GM12878 (cell line): ENCODE data around the gene GLP1R. TPM values are rescaled to one million over a fixed set of nuclear protein-coding genes. Genes with fewer than 3 reads are reported as not detected.
A peak's percentile ranks its signal among the peaks of the same experiment; 100 is the strongest.

Experiments used
- ATAC-seq: fragments of 200-7000 bp; cut with Tn5 transposase; 3 replicates; pipeline ENCODE4 v1.9.1; 2020; ENCODE audit warnings: mild to moderate bottlenecking, moderate library complexity
- BruUV-seq: library from RNA; stranded (reverse); fragments of 400-500 nt; replicated peaks from 2 replicates; lab custom pipeline; 2021; lab: Mats Ljungman, UMichigan
- CTCF ChIA-PET: fragments of 300-600 bp; sonication (Branson Sonifier 250); formaldehyde crosslinking; extraction: SDS; loops from one replicate; lab custom pipeline; 2021; ENCODE audit warnings: inconsistent platforms; lab: Yijun Ruan, JAX
- POLR2A ChIA-PET: fragments of 350-600 bp; formaldehyde crosslinking; extraction: SDS; loops from one replicate; lab custom pipeline; 2021; ENCODE audit warnings: inconsistent platforms; lab: Charles Lee
- RAD21 ChIA-PET: fragments of 300-600 bp; sonication (Branson Sonifier 250); formaldehyde crosslinking; loops from one replicate; lab custom pipeline; 2023; ENCODE audit warnings: antibody characterized with exemption; ENCODE audit not compliant: unreplicated experiment; lab: Charles Lee
- SMC1A ChIA-PET: fragments of 300-600 bp; sonication (Branson Sonifier 250); formaldehyde crosslinking; loops from one replicate; lab custom pipeline; 2023; ENCODE audit not compliant: unreplicated experiment, uncharacterized antibody; lab: Charles Lee
- DNase-seq: peaks from one replicate; pipeline ENCODE4 v3.0.0-alpha.2; 2011; ENCODE audit warnings: low read depth, low spot score
- FAIRE-seq: peaks from 3 replicates; lab custom pipeline; 2011; peaks lifted over from hg19 to GRCh38; lab: Jason Lieb, UNC
- H2AFZ ChIP-seq: 2 replicates; pipeline ENCODE4 v1.6.0; 2011; ENCODE audit warnings: low read depth, low read length, control low read depth; ENCODE audit not compliant: control insufficient read depth
- H3K27ac ChIP-seq: 2 replicates; pipeline ENCODE4 v1.5.1; 2011; ENCODE audit warnings: control low read depth; ENCODE audit not compliant: control insufficient read depth, insufficient read depth
- H3K27me3 ChIP-seq, 2 experiments: replicated peaks in 1 of 2; 2 replicates each; pipeline versions ENCODE4 v1.6.0 to v1.6.1; 2011; ENCODE audit warnings: low read length in 1 of 2; ENCODE audit not compliant: control insufficient read depth in 2 of 2, insufficient read depth in 2 of 2
- H3K36me3 ChIP-seq, 2 experiments: 2 replicates each; pipeline ENCODE4 v1.5.1; 2011; ENCODE audit warnings: low read length in 1 of 2; ENCODE audit not compliant: control insufficient read depth in 2 of 2, insufficient read depth in 2 of 2
- H3K4me1 ChIP-seq: 2 replicates; pipeline ENCODE4 v1.6.1; 2011; ENCODE audit warnings: mild to moderate bottlenecking, low read length, moderate library complexity, mixed read lengths; ENCODE audit not compliant: control insufficient read depth, insufficient read depth
- H3K4me2 ChIP-seq: 2 replicates; pipeline ENCODE4 v1.6.0; 2011; ENCODE audit warnings: control low read depth; ENCODE audit not compliant: control insufficient read depth, insufficient read depth
- H3K4me3 ChIP-seq: fragments of 200-600 bp; sonication (generic); 2 replicates; pipeline ENCODE4 v1.5.1; 2016
- H3K79me2 ChIP-seq: 2 replicates; pipeline ENCODE4 v1.6.0; 2011; ENCODE audit warnings: low read length; ENCODE audit not compliant: control insufficient read depth, insufficient read depth
- H3K9ac ChIP-seq: 2 replicates; pipeline ENCODE4 v1.8.0; 2011; ENCODE audit warnings: low read length, control low read depth, mixed read lengths; ENCODE audit not compliant: control insufficient read depth, insufficient read depth
- H3K9me3 ChIP-seq: replicated peaks from 3 replicates; pipeline ENCODE4 v1.5.1; 2011; ENCODE audit warnings: mild to moderate bottlenecking, low read length; ENCODE audit not compliant: control insufficient read depth, insufficient read depth
- H4K20me1 ChIP-seq: 2 replicates; pipeline ENCODE4 v1.6.0; 2011; ENCODE audit not compliant: control insufficient read depth, insufficient read depth
- HSF1 ChIP-seq: fragments of 150-350 bp; IDR thresholded peaks from 2 replicates; pipeline ENCODE4 v1.6.1; 2014; ENCODE audit warnings: mild to moderate bottlenecking, low read depth, low read length
- JUNB ChIP-seq: IDR thresholded peaks from 2 replicates; pipeline ENCODE4 v1.6.1; 2016; ENCODE audit warnings: antibody characterized with exemption, mild to moderate bottlenecking
- PAX5 ChIP-seq: IDR thresholded peaks from 2 replicates; pipeline ENCODE4 v1.6.1; 2011; ENCODE audit warnings: low read depth, low read length, borderline replicate concordance
- RUNX3 ChIP-seq: IDR thresholded peaks from 2 replicates; pipeline ENCODE4 v1.6.1; 2012; ENCODE audit warnings: low read length, inconsistent platforms
- WGBS: methylation state at CpG from one replicate; pipeline ENCODE4 v1.1.6; 2016; ENCODE audit warnings: low lambda C conversion rate; ENCODE audit not compliant: insufficient replicate concordance, insufficient coverage; ENCODE audit errors: missing lambda C conversion rate; 5-methylcytosine and 5-hydroxymethylcytosine counted together
- in situ Hi-C: fragments of 300-500 bp; cut with MboI; formaldehyde crosslinking; loops from 9 replicates; pipeline ENCODE4 v1.14.3; 2018; ENCODE audit warnings: mixed read lengths
- intact Hi-C: fragments of 100-400 bp; cut with micrococcal nuclease; formaldehyde crosslinking; loops from one replicate; pipeline ENCODE4 v1.14.2; 2022; ENCODE audit not compliant: unreplicated experiment
- polyA plus RNA-seq, 11 experiments: library from polyadenylated mRNA; depleted of rRNA in 4 of 11; unstranded in 6 of 11; stranded (reverse) in 5 of 11; fragments of >200 nt; fragmentation: Nextera tagmentation in 4 of 11; fragmentation: Illumina TruSeq in 1 of 11; extraction: Ambion mirVana in 4 of 11; extraction: Trizol in 1 of 11; gene quantifications; 1 replicate in 1 of 11; 2 replicates in 10 of 11; pipeline versions ENCODE4 v1.2.1 to v1.2.3, GENCODE V29; 2011 to 2016; ENCODE audit warnings: inconsistent platforms in 2 of 11, missing spikeins in 2 of 11, low read depth in 1 of 11
- total RNA-seq, 4 experiments: library from RNA; depleted of rRNA in 3 of 4; stranded (reverse); fragments of >200 nt in 3 of 4; fragmentation: Illumina TruSeq in 1 of 4; extraction: Trizol in 1 of 4; gene quantifications; 2 replicates each; pipeline versions ENCODE4 v1.2.1 to v1.2.3, GENCODE V29; 2013 to 2021

Gene GLP1R
- total and polyA plus RNA-seq, 10 of the 15 experiments (the other 5 are each of a cell fraction or from before 2014, with no cell fraction given), result 0.01 TPM; not detected in 9

GRCh38 chr6:39075807-39076622 is 27.4 kb downstream of the GLP1R start (continued):
- no peak for TF ChIP-seq HSF1
- TF ChIP-seq, all 136 proteins: peak for 0

GRCh38 chr6:39076623-39077535 is 28.3 kb downstream of the GLP1R start:
- 26% methylated on average over 9 of the region's 9 CpGs for WGBS
- peak; percentile 73 for ATAC-seq
- ChIA-PET SMC1A (no interaction called here), CTCF (interaction anchor here (0.7 to 1.4 kb wide), 2 partner anchors 12 to 76 kb away, joined by 3 to 4 read pairs; no protein-coding TSS in a partner anchor), RAD21 (no interaction called here), POLR2A (no interaction called here)
- Histone ChIP-seq H3K4me1 (peaks cover 17% of the 10 kb centered on the region; the same call in 1 of the 2 replicates), H3K27me3 (no peaks in the 10 kb centered on the region), H3K27ac (no peak overlapping the region), H2AFZ (no peak overlapping the region), H3K36me3 (no peaks in the 10 kb centered on the region), H3K79me2 (no peaks in the 10 kb centered on the region), H3K9me3 (no peaks in the 10 kb centered on the region), H3K4me3 (no peak overlapping the region), H4K20me1 (no peaks in the 10 kb centered on the region), H3K4me2 (no peak overlapping the region), H3K9ac (no peak overlapping the region)
- DNase-seq, result peak; percentile 30
- TF ChIP-seq RUNX3 (peak; percentile 33), PAX5 (peak; percentile 48; the same call in 1 of the 2 replicates), JUNB (no peak)
- in situ Hi-C loops, result no loop called here
- intact Hi-C loops, result no loop called here
- FAIRE-seq, result peak; percentile 77
- BruUV-seq, result no TSS peak
